Glomerular visceral epithelial cell (primary cell): Measurements from ENCODE around the gene MTRFR.
"Not testable (repeated sequence)": the region's sequence is repeated elsewhere in the genome, so short reads cannot be mapped to it uniquely, and the experiment has no call there.

ENCODE experiments used
- DNase-seq: peaks from one replicate; pipeline ENCODE4 v3.0.0-alpha.2; 2016; ENCODE audit errors: extremely low spot score

Gene MTRFR

GRCh38 chr12:123248996-123249741, 15.9 kb downstream of the MTRFR start:
- DNase-seq = not testable (repeated sequence)

DNA sequence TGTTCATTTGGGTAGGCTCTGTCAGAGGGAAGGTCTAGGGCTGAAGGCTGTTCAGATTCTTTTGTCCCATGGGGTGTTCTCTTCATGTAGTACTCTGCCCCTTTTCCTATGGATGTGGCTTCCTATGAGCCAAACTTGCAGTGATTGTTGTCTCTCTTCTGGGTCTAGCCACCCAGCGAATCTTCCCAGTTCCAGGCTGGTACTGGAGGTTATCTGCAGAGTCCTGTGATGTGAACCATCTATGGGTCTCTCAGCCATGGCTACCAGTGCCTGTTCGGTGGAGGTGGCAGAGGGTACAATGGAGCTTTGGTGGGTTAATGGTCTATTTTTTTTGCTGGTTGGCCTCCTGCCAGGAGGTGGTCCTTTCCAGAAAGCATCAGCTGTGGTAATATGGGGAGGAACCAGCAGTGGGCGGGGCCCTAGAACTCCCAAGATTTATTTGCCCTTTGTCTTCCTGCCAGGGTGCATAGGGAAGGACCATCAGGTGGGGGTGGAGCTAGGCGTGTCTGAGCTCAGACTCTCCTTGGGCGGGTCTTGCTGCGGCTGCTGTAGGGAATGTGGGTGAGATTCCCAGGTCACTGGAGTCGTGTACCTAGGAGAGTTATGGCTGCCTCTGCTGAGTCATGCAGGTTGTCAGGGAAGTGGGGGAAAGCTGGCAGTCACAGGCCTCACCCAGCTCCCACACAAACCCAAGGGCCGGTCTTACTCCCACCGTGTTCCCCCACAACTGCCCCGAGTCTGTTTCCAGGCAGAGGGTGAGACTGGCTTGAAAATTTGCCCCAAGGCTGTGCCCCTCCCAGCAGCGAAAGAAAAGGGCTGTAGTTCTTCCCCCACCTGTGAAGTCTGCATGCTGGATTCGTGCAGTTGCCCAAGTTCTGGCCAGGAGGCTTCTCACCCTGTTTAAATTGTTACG, 17.5 kb downstream of the MTRFR start:
- peak; percentile 88 for DNase-seq

GRCh38 chr12:123251403-123252076, 18.3 kb downstream of the MTRFR start:
- no peak for DNase-seq

DNA sequence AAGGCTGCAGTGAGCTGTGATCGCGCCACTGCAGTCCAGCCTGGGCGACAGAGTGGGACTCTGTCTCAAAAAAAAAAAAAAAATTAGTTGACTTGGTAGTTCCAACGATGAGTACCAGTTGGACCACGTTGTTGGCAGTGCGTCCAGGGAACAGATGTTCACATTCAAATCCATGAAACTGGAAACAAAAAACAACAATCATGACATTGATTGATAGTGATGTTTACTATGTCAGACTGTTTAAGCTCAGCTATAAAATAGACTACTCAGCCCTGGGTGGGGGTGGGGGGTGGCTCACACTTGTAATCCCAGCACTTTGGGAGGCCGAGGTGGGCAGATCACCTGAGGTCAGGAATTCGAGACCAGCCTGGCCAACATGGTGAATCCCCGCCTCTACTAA, 19.1 kb downstream of the MTRFR start:
- not testable (repeated sequence) for DNase-seq

DNA sequence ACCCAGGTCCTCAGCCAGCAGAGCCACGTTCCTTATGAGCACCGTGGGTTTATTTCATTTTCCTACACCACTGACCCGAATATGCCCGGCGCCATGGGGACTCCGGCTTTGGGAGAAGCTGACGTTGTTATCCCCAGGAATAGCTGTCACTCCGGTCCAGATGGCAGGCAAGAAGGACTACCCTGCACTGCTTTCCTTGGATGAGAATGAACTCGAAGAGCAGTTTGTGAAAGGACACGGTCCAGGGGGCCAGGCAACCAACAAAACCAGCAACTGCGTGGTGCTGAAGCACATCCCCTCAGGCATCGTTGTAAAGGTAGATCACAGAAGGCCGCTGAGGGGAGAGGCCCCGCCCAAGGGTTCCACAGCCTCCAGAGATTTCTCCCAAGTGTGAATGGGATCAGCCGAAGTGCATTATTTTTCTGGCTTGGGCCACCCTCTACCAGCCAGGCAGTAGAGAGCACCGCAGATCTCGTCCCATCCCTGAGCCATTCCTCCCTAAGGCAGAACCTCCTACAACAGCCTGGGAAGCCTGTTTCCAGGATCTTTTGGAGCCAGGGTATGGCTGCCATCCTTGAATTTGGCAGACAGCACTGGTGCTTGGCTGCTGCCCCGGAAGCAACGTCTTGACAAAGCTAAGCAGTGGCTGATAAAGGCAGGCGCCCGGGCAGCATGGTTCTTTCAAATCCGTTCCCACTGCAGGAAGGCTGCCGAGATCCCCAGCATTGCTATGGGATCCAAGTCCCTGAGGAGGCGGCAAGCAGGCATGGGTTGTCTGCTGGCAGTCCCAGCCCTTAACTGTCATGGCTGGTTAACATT, 20.6 kb downstream of the MTRFR start:
- DNase-seq = no peak

DNA sequence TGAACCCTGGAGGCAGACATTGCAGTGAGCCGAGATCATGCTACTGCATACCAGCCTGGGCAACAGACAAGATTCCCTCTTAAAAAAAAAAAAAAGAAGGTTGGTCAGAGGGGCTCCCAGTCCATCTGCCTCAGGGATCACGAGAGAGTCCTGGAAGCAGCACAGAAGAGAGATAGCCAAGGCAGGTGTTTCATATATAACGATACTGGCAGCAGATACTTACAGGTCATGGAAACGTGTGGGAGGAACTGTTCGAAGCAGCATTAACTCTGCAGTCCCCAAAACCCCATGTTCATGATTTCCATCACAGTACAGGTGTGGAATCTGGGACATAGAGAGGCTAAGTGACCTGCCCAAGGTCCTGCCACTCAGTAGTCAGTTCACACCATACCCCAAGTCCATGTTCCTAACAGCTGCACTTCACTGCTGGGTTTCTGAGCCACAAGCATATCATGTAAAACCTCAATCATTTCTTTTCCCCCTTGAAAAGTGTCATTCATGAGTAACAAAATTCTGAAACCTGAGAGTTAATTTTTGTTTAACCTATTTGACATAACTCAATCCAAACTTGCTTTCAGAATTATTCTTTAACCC, 21.7 kb downstream of the MTRFR start:
- no peak for DNase-seq

- no peak for DNase-seq
Observed at GRCh38 chr12:123258593-123258992, 25.4 kb downstream of the MTRFR start.

- DNase-seq = no peak
Observed at GRCh38 chr12:123260081-123260480, 26.8 kb downstream of the MTRFR start.

DNA sequence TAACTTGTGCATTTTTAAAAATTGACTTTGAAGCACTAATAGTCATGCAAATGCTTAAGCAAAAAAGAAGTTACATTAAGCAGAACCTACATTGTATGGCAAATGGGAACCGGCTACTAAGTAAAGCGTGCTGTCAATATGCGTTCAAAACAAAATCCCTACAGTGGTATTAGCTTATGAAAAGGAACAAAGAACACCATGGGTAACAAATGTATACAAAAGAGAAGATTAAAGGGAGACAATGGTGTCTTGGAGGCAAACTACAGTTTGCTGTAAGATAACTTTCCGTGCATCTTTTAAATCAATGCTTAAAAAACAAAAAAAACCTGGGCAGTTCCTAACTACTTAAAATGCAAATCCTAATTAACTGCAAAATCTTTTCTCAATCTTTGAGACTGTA, 28.0 kb downstream of the MTRFR start:
- DNase-seq = no peak

DNA sequence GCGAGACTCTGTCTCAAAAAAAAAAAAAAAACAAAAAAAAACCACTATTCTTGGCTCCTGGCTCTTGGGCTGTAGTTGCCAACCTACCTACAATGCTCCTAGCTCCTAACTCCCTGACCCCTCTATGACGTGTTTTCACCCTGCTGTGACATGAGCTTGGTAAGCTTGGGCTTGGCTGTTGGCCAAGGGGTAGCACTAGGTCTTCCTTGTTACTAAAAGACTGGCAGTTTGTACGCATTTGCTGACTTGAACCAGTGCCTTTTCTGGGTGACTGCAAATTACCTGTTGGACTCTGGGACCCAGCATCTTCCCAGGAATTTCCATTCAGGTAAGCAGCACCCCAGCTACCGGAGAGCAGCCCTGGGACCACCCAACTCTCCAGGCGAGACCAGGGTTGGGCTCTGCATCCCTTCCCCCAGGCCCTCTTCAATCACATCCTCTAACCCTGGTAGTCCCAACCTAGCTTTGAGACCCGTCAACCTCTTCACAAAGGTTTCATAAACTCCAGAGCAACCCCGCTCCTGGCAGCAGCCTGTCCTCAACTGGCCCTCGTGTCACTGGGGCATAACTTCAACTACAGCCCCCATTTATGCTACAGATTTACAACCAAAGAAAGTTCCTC, 30.1 kb downstream of the MTRFR start:
- DNase-seq = no peak

GRCh38 chr12:123264642-123265041, 31.4 kb downstream of the MTRFR start:
- no peak for DNase-seq

- DNase-seq = no peak
Observed at GRCh38 chr12:123265851-123266678, 32.8 kb downstream of the MTRFR start.

- DNase-seq = no peak
Observed at GRCh38 chr12:123266679-123267277, 33.5 kb downstream of the MTRFR start.

DNA sequence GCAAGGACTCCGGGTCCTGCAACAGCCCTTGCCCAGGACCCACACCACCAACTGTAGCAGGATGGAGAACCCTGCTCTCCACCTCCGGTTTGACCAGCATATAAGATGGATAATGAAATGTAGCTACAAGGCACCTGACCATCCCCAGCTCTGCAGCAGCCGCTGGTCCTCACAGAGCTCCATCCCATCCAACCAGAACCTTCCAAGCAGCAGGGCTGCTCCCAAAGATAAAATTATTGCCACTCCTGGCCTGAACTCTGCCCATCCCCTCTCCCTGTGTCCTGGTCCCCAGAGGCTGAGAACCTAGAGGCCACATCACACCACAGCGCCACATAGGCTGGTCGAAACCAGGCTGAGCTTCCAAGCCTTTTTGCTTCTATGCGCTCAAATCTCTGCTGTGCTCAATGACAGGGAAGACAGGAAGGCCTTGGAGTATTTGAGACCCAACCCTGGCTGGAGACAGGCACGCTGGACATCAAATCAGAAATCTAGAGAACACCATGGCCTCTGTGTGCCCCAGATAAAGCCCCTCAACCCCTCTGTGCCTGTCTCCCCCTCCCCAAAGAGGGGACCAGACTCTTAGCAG, 34.2 kb downstream of the MTRFR start:
- no peak for DNase-seq

GRCh38 chr12:123267991-123268843, 35.0 kb downstream of the MTRFR start:
- no peak for DNase-seq

- DNase-seq = no peak
Observed at GRCh38 chr12:123268850-123269249, 35.6 kb downstream of the MTRFR start.

GRCh38 chr12:123269395-123269892, 36.2 kb downstream of the MTRFR start:
- no peak for DNase-seq

- no peak for DNase-seq
Observed at GRCh38 chr12:123269896-123270213, 36.6 kb downstream of the MTRFR start.
